T follicular helper cell (primary cell): ENCODE data around the gene HMOX2.
A peak's percentile ranks its signal among the peaks of the same experiment; 100 is the strongest.

Experiments
- DNase-seq: peaks from one replicate; pipeline ENCODE4 v3.0.0-alpha.2; 2020; ENCODE audit warnings: low read depth

HMOX2 gene

DNA sequence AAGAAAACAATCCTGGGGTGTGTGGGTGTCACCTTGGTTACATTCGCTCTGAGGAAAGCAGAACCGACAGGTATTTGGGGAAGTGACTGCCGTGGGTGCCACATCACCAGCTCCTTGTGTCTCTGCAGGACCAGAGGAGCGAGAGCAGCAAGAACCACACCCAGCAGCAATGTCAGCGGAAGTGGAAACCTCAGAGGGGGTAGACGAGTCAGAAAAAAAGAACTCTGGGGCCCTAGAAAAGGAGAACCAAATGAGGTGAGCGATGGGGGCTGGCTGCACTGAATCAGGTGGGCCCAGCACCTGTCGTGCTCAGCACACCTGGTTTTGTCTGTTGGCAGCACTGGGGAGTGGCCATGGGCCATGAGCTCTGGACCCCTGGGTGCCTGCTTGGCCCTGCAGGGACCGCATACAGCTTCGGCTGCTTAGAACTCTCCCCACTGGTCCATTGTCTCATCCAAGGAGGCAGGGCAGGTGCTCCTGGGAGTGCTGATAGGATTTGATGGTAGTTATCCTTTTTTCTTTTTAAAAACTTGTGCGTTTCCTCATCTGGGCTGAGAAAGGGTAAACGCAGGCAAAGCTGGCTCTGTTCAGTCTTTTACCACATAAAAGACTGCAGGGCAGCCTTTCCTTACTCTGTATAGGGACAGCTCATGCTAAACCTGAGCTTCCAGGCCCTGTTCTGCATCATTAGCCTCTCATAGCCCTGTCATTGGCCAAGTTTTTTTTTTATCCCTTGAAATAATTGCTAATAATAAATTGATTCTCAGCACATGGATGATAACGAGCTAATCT is 29.4 kb downstream of the HMOX2 start:
- peak; percentile 79 for DNase-seq

DNA sequence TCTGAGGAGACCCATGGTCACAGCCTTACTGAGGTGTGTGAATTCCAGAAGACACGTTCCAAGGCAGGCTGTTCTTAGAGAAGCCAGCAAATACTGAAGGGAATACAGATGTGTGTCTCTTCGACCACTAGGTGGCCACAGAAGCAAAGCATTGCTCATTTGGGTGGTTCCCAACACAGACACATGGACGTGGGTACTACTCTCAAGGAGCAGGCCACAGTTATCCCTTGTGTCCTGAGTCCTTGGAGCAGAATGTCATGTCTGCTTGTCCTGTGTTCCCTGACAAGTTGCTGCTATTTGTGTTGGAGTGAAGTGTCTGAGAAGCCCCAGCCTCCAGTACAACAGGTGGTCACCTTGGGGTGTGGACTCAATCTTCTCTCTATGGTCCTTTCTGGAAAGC is 30.3 kb downstream of the HMOX2 start:
- peak; percentile 45 for DNase-seq

DNA sequence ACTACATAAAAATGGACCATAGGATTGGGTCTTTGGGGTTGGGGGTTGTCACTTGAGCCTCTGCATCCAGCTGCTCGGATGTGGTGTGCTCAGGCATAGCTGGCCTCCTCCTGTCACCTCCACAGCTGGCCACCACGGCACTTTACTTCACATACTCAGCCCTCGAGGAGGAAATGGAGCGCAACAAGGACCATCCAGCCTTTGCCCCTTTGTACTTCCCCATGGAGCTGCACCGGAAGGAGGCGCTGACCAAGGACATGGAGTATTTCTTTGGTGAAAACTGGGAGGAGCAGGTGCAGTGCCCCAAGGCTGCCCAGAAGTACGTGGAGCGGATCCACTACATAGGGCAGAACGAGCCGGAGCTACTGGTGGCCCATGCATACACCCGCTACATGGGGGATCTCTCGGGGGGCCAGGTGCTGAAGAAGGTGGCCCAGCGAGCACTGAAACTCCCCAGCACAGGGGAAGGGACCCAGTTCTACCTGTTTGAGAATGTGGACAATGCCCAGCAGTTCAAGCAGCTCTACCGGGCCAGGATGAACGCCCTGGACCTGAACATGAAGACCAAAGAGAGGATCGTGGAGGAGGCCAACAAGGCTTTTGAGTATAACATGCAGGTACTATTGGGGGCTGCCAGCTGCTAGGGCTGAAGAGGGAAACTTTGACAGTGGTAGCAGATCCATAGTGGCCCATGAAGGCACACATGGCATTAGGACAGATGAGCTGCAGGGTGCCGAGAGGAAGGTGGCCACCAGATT is 31.6 kb downstream of the HMOX2 start:
- no peak for DNase-seq

- no peak for DNase-seq
Observed at GRCh38 chr16:4508806-4509205, 32.6 kb downstream of the HMOX2 start.

- DNase-seq, result no peak
Observed at GRCh38 chr16:4509420-4509819, 33.2 kb downstream of the HMOX2 start.

DNA sequence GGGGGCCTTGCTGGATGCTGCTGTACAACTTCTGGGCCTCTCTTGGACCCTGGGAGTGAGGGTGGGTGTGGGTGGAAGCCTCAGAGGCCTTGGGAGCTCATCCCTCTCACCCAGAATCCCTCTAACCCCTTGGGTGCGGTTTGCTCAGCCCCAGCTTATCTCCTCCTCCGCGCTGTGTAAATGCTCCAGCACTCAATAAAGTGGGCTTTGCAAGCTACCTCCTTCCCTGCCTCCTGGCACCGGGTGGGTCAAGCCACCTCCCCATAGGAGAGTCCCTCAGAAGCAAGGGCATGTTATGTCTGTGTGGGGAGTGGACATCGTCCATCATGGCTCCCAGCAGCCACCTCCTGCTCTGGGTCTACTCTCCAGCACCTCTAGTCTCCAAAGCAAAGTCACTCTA is 33.9 kb downstream of the HMOX2 start:
- DNase-seq, result no peak

- no peak for DNase-seq
Observed at GRCh38 chr16:4510747-4511426, 34.7 kb downstream of the HMOX2 start.

- DNase-seq, result no peak
Observed at GRCh38 chr16:4511441-4512082, 35.4 kb downstream of the HMOX2 start.

DNA sequence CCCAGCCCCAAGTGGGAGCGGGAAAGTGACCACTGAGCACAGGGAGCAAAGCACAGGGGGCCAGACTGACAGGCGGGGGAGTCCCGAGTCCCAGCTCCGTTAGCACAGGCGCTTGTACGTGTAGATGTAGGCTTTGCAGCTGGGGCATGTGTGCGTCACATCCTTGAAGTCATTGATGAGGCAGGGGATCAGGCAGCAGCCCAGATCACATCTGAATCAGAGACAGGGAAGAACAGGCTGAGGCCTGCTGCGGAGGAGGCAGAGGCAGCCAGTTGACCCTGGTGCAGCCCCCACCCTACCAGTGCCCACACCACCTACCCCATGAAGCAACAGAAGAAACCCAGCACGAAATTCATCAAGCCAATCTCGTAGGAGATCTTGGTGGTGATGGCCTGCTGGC is 36.3 kb downstream of the HMOX2 start:
- no peak for DNase-seq

GRCh38 chr16:4513086-4513860 is 37.1 kb downstream of the HMOX2 start:
- DNase-seq, result no peak

- DNase-seq, result no peak
Observed at GRCh38 chr16:4513881-4514280, 37.7 kb downstream of the HMOX2 start.

GRCh38 chr16:4514606-4515005 is 38.4 kb downstream of the HMOX2 start:
- DNase-seq, result no peak

DNA sequence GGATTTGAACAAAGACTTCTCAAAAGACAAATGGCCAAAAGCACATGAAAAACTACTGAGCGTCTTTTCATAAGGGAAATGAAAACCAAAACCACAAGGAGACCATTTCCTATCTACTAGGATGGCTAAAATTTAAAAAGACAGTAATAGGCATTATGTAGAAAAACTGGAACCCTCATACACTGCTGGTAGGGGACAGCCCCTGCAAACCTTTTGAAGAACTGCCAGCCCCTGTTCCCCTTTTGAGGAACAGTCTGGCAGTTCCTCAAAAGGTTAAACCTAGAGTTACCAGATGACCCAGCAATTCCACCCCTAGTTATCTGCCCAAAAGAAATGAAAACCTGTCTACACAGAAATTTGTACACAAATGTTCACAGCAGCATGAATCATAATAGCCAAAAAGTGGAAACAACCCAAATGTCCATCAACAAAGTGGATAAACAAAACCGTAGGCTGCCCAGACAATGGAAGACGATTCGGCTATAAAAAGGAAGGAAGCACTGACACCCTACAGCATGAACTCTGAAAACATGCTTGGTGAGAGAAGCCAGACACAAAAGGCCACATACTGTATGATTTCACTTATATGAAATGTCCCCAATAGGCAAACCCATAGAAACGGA is 39.5 kb downstream of the HMOX2 start:
- no peak for DNase-seq

DNA sequence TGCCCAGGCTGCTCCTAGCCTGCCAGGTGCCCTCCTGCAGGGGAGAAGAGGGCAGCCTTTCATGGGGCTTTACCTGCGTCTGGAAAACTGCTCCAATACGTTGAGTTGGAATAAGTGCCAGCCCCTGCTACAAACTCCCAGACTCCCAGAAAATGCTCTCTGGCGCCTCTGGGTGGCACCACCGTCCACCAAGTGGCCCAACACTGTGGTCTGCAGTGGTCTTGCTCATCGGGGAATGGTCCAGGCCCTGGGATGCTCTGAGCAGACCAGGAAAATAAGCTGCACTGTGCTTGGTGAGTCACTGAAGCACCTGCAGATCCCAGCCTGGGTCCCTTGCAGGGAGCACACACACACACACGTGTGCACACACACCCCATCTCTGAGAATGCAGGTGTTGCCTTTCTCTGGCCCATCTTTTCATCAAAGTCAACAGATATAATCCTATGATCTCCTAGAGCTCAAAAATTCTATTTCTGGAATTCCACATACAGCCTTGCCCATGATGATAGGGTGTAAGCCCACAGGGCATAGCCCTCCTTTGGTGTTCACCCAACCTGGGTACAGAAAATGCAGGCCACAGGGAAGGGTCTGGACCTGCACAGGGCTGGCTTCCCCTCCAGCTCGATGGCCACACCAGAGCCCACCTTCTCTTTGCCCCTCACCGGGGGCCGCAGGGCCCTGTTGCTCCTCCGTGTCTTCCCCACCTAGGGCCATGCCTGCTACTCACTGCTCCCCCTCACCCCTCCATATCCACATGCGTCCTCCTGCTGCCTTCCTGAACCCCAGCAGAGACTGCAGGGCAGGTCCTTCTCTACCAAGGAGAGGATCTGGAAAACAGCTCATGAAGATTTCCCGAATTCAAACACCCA is 41.8 kb downstream of the HMOX2 start:
- DNase-seq, result no peak

- DNase-seq, result no peak
Observed at GRCh38 chr16:4519274-4520058, 43.3 kb downstream of the HMOX2 start.

DNA sequence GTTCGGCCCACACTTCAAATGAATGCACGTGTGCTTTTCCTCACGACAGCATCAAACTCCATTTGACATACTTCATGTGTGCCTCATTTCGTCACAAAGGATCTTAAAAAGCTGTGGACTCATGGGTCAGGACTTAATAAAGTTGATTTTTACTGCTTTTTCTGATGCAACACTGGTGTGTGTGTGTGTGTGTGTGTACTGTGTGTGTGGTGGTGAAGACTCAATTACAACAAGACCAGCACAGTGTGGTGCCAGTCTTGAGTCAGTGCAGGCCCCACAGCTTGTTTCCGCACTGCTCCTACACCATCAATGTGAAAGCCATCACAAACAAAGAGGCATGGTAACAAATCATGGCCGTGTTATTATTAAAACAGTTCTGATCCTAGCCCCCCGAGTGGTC is 44.7 kb downstream of the HMOX2 start:
- no peak for DNase-seq

DNA sequence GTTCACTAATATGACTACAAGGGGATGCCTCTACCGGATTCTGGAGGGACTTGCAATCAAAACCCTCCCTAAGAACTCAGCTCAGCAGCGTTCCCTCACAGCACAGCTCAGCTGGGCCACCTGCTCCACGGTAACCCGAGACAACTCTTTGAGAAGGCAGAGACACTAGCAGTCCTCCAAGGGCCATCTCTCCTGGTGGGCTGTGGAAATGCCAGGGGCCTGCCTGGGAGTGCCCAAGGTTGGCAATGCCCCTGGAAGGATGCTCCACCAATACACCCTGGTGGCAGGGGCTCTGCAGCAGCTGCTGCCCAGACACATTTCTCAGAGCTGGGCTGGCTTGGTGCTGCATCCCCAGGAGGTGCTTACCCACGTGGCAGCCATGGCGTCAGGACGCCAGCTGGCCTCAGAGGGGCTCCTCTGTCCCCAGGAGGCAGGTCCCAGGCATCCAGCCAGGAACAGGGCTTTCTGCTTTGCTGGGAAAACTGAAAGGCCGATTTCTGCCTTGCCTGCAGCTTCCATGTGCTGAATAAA is 45.9 kb downstream of the HMOX2 start:
- DNase-seq, result no peak

DNA sequence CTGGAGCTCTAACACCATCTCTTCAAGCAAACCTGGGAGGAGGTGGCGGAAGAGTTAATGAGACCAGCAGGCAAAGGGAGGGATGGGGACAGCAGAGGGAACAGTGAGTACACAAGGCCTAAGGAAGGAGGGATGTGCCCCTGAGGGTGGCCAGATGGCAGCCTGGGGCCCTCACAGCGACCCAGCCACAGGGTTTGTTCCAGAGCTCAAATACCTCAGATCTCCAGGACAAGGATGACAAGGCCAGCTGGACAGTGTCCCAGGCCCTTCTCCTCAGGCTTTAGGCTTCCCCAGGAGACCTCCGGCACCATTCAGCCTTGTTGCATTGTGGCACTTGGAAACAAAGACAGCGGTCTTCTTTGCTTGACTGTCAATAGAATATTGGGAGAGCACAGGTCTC is 47.5 kb downstream of the HMOX2 start:
- no peak for DNase-seq

GRCh38 chr16:4524571-4524970 is 48.4 kb downstream of the HMOX2 start:
- DNase-seq, result no peak
